MM.1S (cell line): Measurements from ENCODE around the gene KMT5C.

Experiments
- DNase-seq: peaks from one replicate; pipeline ENCODE4 v3.0.0-alpha.2; 2015
- H2AFZ ChIP-seq: fragments of 300-600 bp; sonication (generic); 2 replicates; pipeline ENCODE4 v1.6.0; 2016; ENCODE audit warnings: antibody characterized with exemption, low read length
- H3F3A ChIP-seq: fragments of 300-600 bp; sonication (generic); 2 replicates; pipeline ENCODE4 v1.6.1; 2016; ENCODE audit warnings: mild to moderate bottlenecking, antibody characterized with exemption, low read length, moderate library complexity, mixed read lengths; ENCODE audit not compliant: insufficient read depth
- H3K27ac ChIP-seq: fragments of 300-600 bp; sonication (generic); 2 replicates; pipeline ENCODE4 v1.5.1; 2016; ENCODE audit warnings: mild to moderate bottlenecking, low read length
- H3K27me3 ChIP-seq: fragments of 300-600 bp; sonication (generic); replicated peaks from 2 replicates; pipeline ENCODE4 v1.6.0; 2016; ENCODE audit warnings: low read length; ENCODE audit not compliant: insufficient read depth
- H3K36me3 ChIP-seq: fragments of 300-600 bp; sonication (generic); replicated peaks from 2 replicates; pipeline ENCODE4 v1.6.1; 2016; ENCODE audit warnings: mild to moderate bottlenecking, low read length, mixed read lengths; ENCODE audit not compliant: insufficient read depth
- H3K4me1 ChIP-seq: fragments of 300-600 bp; sonication (generic); 2 replicates; pipeline ENCODE4 v1.6.1; 2016; ENCODE audit warnings: low read length, mixed read lengths
- H3K4me2 ChIP-seq: fragments of 300-600 bp; sonication (generic); 2 replicates; pipeline ENCODE4 v1.6.0; 2016; ENCODE audit warnings: low read depth, low read length
- H3K4me3 ChIP-seq: fragments of 300-600 bp; sonication (generic); 2 replicates; pipeline ENCODE4 v1.5.1; 2016; ENCODE audit warnings: low read length, mixed read lengths
- H3K79me2 ChIP-seq: fragments of 300-600 bp; sonication (generic); 2 replicates; pipeline ENCODE4 v1.6.1; 2016; ENCODE audit warnings: mixed run types, low read length, mixed read lengths
- H3K9ac ChIP-seq: fragments of 300-600 bp; sonication (generic); 2 replicates; pipeline ENCODE4 v1.6.1; 2016; ENCODE audit warnings: low read length, mixed read lengths
- H3K9me2 ChIP-seq: fragments of 300-600 bp; sonication (generic); replicated peaks from 2 replicates; pipeline ENCODE4 v1.6.1; 2016; ENCODE audit warnings: mild to moderate bottlenecking, low read length, mixed read lengths; ENCODE audit not compliant: insufficient read depth
- H3K9me3 ChIP-seq: fragments of 300-600 bp; sonication (generic); replicated peaks from 2 replicates; pipeline ENCODE4 v1.6.1; 2016; ENCODE audit warnings: mild to moderate bottlenecking, low read length, mixed read lengths; ENCODE audit not compliant: insufficient read depth
- H4K20me1 ChIP-seq: fragments of 300-600 bp; sonication (generic); 2 replicates; pipeline ENCODE4 v1.6.1; 2016; ENCODE audit warnings: mild to moderate bottlenecking, low read length, moderate library complexity, mixed read lengths; ENCODE audit not compliant: insufficient read depth
- EZH2 ChIP-seq: fragments of 300-600 bp; sonication (generic); optimal IDR thresholded peaks from 2 replicates; pipeline ENCODE3; 2017; ENCODE audit warnings: low read depth, mild to moderate bottlenecking, antibody characterized with exemption, low read length, mixed read lengths
- EZH2phosphoT487 ChIP-seq: fragments of 300-600 bp; sonication (generic); IDR thresholded peaks from 2 replicates; pipeline ENCODE4 v1.6.1; 2018; ENCODE audit warnings: antibody characterized with exemption, low read length
- TF ChIP-seq, protein P1 (sequence below): fragments of 300-600 bp; sonication (generic); IDR thresholded peaks from 2 replicates; pipeline ENCODE4 v1.5.1; 2016; ENCODE audit warnings: antibody characterized with exemption, low read length, mixed read lengths

KMT5C gene

DNA sequence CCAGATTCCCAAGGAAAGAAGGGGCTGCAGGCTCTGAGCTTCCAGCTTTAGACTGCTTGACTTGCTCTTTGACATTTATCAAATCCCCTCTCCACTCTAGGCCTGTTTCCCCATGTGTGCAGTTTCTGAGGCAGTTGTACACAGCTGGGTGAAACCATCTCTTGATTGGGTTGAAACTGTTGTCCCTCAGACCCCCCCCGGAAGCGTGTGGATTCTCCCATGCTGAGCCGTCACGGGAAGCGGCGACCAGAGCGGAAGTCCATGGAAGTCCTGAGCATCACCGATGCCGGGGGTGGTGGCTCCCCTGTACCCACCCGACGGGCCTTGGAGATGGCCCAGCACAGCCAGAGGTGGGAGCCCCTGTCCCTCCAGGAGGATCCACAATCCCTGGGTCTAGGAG lies 36.2 kb upstream of the KMT5C start:
- DNase-seq, result no peak
- no peaks in the 10 kb centered on the region for H3K36me3 ChIP-seq
- no peak overlapping the region for H3K27ac ChIP-seq

DNA sequence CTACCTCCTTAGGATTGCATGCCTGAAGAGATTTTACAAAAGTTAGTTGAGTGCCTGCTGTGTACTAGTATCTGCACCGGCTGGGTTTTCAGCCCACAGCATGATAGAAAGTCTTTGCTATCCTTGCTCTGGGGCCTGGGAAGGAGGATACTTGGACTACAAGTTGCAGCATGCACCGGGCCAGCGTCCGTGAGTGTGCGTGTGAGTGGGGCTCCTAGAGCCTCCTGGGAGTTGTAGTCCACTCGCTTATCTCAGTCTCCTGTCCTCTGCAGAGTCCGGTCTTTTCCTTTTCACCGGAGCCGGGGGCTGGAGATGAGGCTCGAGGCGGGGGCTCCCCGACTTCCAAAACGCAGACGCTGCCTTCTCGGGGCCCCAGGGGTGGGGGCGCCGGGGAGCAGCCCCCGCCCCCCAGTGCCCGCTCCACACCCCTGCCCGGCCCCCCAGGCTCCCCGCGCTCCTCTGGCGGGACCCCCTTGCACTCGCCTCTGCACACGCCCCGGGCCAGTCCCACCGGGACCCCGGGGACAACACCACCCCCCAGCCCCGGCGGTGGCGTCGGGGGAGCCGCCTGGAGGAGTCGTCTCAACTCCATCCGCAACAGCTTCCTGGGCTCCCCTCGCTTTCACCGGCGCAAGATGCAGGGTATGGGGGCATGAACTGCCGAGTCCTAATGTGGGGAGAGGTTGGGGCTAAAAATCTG lies 35.2 kb upstream of the KMT5C start:
- Histone ChIP-seq H3K27ac (no peak overlapping the region), H3K79me2 (peaks cover 9% of the 10 kb centered on the region; the same call in 1 of the 2 replicates), H4K20me1 (no peaks in the 10 kb centered on the region), H3K4me2 (no peak overlapping the region), H3K4me1 (peaks cover 14% of the 10 kb centered on the region), H3K9me2 (no peaks in the 10 kb centered on the region), H3K9ac (no peak overlapping the region), H3F3A (peaks cover 12% of the 10 kb centered on the region), H3K4me3 (no peak overlapping the region), H3K9me3 (no peaks in the 10 kb centered on the region), H3K27me3 (no peaks in the 10 kb centered on the region), H2AFZ (no peak overlapping the region), H3K36me3 (no peaks in the 10 kb centered on the region)
- TF ChIP-seq EZH2 (no peak), EZH2phosphoT487 (no peak)
- TF ChIP-seq, protein P1, sequence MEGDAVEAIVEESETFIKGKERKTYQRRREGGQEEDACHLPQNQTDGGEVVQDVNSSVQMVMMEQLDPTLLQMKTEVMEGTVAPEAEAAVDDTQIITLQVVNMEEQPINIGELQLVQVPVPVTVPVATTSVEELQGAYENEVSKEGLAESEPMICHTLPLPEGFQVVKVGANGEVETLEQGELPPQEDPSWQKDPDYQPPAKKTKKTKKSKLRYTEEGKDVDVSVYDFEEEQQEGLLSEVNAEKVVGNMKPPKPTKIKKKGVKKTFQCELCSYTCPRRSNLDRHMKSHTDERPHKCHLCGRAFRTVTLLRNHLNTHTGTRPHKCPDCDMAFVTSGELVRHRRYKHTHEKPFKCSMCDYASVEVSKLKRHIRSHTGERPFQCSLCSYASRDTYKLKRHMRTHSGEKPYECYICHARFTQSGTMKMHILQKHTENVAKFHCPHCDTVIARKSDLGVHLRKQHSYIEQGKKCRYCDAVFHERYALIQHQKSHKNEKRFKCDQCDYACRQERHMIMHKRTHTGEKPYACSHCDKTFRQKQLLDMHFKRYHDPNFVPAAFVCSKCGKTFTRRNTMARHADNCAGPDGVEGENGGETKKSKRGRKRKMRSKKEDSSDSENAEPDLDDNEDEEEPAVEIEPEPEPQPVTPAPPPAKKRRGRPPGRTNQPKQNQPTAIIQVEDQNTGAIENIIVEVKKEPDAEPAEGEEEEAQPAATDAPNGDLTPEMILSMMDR, result no peak
- DNase-seq, result no peak

More for the DNA sequence above, 36.2 kb upstream of the KMT5C start:
- peaks cover 12% of the 10 kb centered on the region for H3F3A ChIP-seq
- H3K9me3 ChIP-seq, result no peaks in the 10 kb centered on the region
- H3K9ac ChIP-seq, result no peak overlapping the region
- TF ChIP-seq EZH2 (no peak), EZH2phosphoT487 (no peak)
- TF ChIP-seq, protein P1, result no peak
- H4K20me1 ChIP-seq, result no peaks in the 10 kb centered on the region
- no peak overlapping the region for H2AFZ ChIP-seq
- peaks cover 9% of the 10 kb centered on the region for H3K4me1 ChIP-seq
- 0 out of 2 replicates have a peak, but pooled peaks cover 4% of the 10 kb centered on the region for H3K79me2 ChIP-seq
- H3K9me2 ChIP-seq, result no peaks in the 10 kb centered on the region
- H3K27me3 ChIP-seq, result no peaks in the 10 kb centered on the region
- no peak overlapping the region for H3K4me3 ChIP-seq
- H3K4me2 ChIP-seq, result no peak overlapping the region

DNA sequence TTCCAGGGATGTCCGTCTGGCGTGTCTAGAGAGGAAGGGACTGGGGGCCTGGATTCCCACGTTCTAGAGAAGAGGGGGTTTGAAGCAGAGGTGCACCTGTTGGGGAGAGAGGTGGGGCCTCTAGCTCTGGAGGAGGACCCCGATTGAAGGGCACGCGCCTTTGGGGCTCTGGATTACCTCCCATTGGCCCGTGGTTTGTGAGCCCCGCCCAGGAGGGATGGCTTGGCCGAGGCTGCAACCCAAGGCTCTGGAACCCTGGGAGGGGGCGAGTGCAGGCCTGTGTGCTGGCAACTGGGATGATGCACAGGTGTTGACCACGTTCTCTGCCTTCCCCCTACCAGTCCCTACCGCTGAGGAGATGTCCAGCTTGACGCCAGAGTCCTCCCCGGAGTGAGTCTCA lies 34.7 kb upstream of the KMT5C start:
- H3K79me2 ChIP-seq, result peaks cover 9% of the 10 kb centered on the region; the same call in 1 of the 2 replicates
- TF ChIP-seq, protein P1, result no peak
- TF ChIP-seq EZH2phosphoT487, result no peak
- no peak for TF ChIP-seq EZH2
- no peak overlapping the region for H3K9ac ChIP-seq
- no peak overlapping the region for H3K4me3 ChIP-seq
- H2AFZ ChIP-seq, result no peak overlapping the region
- H3K36me3 ChIP-seq, result no peaks in the 10 kb centered on the region
- no peaks in the 10 kb centered on the region for H3K9me3 ChIP-seq
- DNase-seq, result no peak
- peaks cover 12% of the 10 kb centered on the region for H3F3A ChIP-seq
- no peaks in the 10 kb centered on the region for H3K9me2 ChIP-seq
- peaks cover 14% of the 10 kb centered on the region for H3K4me1 ChIP-seq
- H3K4me2 ChIP-seq, result no peak overlapping the region
- H3K27me3 ChIP-seq, result no peaks in the 10 kb centered on the region
- no peak overlapping the region for H3K27ac ChIP-seq
- no peaks in the 10 kb centered on the region for H4K20me1 ChIP-seq
